PC-3 (cell line): Measurements from ENCODE around the gene GPC3.

Experiments
- CTCF ChIP-seq: fragments of 300-600 bp; sonication (generic); conservative IDR thresholded peaks from 2 replicates; pipeline ENCODE4 v1.5.1; 2017; ENCODE audit warnings: antibody characterized with exemption, low read depth, mild to moderate bottlenecking, low read length
- EZH2 ChIP-seq: fragments of 300-600 bp; sonication (generic); IDR thresholded peaks from one replicate; pipeline ENCODE4 v1.6.1; 2017; ENCODE audit warnings: antibody characterized with exemption, mild to moderate bottlenecking, low read length; ENCODE audit not compliant: unreplicated experiment
- EZH2phosphoT487 ChIP-seq: fragments of 300-600 bp; sonication (generic); IDR thresholded peaks from 2 replicates; pipeline ENCODE4 v1.6.1; 2018; ENCODE audit warnings: mild to moderate bottlenecking, antibody characterized with exemption, low read length, borderline replicate concordance

GRCh38 chrX:133670383-133670782 is 315.0 kb downstream of the GPC3 start:
- TF ChIP-seq CTCF (peak; percentile 82), EZH2 (no peak), EZH2phosphoT487 (no peak)
